ENCODE measurements around the gene IFFO2.

IFFO2 gene

GRCh38 chr1:18970762-18971161 is 14.3 kb upstream of the IFFO2 start:
- DNase-seq: no peak

DNA sequence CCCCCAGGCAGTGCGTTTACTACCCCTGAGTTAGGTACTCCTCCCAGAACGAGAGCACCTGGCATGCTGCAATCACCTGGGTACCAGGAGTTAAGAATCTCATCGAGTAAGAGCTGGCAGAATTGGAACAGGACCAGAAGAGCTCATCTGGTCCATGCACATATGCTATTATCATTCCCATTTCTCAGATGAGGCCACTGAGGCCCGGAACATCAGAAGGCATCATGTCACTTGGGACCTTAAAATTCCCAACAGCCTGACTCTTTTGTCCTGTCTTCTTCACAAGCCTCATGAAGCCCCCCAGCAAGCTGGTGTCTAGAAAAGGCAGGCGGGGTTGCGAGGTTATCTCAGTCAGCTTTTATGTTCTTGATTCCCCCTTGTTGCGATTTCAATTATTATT is 13.9 kb upstream of the IFFO2 start:
- DNase-seq: no peak

GRCh38 chr1:18967066-18967690 is 10.7 kb upstream of the IFFO2 start:
- no peak for DNase-seq

DNA sequence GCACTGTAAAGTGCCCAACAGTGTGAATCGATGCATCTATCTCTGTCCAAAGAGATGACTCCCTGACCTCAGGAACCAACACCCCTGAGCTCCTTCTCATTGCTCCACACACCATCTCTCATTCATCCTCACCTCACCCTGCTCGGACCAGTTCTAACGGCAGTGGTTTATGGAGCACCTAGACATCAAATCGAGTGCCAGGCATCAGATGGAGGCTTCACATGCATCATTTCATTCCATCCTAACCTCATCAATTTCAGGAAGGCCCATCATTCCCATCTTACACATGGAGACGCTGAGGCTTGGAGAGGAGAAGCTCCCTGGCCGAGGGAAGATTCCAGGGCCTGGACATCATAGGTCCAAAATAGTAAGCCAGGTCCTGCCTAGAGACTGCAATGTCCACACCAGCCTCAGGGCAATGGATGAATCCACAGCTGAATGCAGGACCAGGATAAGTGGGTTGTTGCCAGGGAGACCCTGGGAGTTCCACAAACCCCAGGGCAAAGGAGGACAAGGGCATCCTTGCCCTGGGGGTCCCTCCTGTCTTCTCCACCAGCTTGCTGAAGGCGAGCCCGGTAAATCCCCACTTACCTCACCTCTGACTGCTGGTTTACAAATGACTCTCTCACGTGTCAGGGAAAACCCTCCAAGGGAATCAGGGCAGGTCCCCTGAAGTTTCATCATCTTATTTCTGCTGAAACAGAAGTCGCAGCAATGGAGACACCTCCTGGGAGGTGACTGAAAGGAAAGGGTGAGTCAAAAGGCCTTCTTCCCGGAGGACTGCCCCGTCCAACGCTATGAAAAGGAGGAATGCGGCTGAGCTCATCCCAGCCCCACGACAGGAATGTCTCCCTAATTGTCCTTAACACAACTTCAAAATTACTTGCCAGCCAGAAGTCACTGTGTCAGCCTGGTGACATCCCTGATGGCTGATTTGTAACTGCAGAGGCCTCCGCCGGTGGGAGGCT is 9.0 kb upstream of the IFFO2 start:
- no peak for DNase-seq

GRCh38 chr1:18963968-18964367 is 7.5 kb upstream of the IFFO2 start:
- no peak for DNase-seq

- DNase-seq: no peak
Measured at GRCh38 chr1:18962855-18963737, 6.6 kb upstream of the IFFO2 start.

DNA sequence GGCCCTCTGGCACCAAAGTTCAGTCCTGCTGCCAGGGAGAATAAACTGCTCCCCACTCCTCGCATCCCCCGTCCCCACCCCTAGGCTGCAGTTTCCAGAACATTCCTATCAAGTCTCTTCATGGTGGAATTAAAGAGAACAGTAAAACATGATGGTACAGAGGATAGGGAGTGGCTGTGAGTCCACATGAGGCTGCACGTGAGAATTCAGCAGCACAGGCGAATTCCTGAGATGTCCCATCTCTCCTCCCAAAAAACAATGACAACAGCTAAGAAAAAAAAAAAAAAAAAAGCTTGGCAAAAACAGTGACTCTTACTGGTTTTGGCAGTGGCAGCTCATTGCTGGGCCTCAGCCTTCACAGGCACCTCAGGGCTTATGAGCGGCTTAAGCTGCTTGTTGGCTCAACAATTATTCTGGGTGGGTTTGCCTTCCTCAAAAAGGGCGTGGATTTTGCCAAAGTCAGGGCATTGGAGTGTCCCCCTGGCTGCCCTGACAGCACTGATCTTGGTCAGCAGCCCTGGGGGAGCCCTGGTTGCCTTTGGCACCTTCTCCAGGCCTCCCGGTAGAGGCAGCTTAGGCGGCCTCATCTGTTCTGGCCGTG is 5.7 kb upstream of the IFFO2 start:
- no peak for DNase-seq

- DNase-seq: no peak
Measured at GRCh38 chr1:18960821-18961220, 4.3 kb upstream of the IFFO2 start.

DNA sequence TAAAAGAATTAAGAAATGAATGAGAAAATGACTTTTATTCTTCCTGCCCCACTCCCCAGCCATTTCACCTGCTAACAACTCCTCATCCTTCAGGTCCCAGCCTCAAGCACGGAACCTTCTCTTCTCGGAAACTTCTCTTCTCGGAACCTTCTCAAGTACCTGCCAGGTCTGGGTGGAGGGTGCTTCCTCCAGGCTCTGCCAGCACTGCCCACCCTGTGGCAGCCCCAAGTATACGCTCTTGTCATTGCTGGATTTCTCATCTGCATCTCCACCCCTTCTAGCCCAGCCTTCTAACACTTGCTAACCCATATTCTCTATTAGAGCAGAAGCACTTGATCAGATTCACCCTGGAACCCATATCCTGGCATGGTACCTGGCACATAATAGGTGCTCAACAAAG is 3.9 kb upstream of the IFFO2 start:
- no peak for DNase-seq

DNA sequence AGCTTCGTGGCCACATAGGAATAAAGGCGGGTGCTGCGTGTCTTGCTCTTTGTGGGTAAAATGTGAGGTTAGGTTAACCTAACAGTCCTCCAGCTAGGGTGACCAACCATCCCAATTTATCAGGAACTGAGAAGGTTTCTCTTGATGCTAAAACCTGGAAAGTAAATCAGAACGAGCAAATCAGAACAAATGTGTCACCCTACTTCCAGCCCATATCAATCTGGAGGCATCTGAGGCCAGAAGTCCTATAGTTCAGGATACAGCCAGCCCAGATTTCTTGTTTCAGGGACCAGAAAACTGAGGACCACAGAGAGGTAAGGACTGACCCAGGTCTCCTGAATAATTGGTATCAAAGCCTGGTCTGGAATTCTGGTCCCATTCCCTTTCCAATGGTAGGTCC is 3.1 kb upstream of the IFFO2 start:
- DNase-seq: no peak

DNA sequence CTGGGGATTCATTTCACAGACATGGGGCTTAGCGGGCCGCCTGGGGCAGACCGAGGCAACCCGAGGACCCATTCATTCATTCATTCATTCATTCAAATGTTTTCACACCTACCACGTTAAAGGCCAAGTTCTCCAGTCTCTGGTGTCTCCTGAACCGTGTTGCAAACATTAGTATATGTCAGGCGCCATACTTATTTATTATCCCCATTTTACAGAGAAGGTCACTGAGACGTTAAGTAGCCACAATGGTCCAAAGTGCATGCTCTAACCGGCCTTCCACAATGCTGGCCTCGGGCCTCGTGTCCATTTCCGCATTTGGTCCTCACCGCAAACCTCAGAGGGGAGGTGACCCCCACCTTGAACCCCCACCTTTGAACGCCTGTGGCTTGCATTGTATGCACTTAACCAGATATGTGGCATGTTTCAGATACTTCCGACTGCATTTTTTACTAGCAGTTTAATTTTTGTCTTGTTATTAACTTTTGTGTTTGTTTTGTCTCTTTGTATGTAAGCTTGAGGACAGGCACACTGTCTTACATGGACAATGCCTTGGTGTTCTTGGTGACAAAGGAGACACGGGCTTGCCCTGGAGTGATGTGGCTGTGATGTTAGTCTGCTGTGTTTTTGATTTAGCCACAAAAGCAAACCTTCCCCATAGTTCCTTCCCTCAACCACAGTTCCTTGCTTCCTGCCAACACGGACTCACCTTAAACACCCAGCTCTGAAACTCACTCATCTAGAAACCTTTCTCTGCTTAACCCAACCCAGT is 1.2 kb upstream of the IFFO2 start:
- no peak for DNase-seq

DNA sequence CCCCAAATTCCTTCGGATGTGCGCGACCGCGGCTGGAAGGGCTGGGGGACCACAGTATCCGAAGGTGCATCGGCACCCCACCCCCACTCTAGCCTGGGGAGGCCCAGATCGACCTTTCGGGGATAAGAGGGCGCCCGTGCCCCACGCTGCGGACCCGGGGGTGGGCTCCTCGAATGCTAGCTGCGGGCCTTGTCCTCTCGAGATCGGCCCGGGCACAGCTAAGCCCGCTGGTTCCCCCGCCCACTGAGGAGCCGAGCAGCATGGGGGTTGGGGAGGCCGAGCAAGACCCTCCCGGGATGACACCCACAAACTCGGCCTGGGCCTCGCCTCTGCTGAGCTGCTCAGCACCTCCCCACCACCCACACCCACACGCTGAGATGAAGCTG is 653 bp upstream of the IFFO2 start:
- DNase-seq: no peak

GRCh38 chr1:18955441-18956192 is 859 bp downstream of the IFFO2 start:
- peak; percentile 51 for DNase-seq

DNA sequence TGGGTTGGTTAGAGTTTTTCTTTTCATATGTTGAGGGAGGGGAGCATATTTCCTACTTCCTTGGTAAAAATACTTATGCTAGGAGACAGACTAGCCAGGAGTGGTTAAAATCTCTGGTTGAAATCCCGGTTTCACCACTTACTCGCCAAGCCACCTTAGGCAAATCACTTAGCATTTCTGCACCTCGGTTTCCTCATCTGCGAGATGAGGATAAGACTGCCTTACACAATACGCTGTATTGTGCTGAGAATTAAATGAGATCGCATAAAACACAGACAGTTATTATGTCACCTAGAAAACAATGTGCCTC is 1.4 kb downstream of the IFFO2 start:
- no peak for DNase-seq

DNA sequence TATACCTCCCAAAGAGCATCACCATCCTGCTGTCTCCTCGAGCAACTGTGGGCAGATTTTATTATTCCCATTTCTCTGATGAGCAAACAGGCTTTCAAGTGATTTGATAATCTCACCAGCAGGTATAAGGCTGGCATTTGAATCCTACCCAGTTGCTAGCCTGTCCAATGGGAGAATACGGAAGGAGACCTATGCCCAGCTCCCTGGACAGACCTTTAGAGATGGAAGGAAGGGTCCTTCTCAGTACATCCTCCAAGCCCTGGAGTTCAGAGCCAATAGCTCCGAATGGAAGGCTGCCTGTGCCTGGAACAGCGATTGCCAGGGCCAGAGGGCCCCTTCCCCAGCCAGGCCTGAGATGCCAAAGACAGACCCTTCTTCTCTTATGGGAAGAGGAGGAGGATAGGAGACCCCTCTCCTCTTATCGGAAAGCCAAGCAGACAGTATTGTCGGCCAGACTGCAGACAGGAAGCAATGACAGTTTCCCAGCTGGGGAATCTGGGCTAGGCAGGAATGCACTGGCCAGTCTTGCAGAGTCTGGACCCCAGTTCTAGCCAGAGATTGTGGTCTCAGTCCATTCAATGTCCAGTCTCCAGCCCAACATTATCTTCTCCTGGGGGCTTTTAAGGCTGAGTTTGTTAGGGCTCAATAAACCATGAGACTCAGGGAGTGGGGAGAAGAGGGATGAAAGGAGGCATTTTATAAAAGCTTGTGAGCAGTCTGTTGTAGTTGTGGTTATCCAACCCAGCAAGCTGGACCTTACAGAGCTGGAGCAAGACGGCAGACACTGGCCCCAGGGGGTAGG is 2.0 kb downstream of the IFFO2 start:
- no peak for DNase-seq

DNA sequence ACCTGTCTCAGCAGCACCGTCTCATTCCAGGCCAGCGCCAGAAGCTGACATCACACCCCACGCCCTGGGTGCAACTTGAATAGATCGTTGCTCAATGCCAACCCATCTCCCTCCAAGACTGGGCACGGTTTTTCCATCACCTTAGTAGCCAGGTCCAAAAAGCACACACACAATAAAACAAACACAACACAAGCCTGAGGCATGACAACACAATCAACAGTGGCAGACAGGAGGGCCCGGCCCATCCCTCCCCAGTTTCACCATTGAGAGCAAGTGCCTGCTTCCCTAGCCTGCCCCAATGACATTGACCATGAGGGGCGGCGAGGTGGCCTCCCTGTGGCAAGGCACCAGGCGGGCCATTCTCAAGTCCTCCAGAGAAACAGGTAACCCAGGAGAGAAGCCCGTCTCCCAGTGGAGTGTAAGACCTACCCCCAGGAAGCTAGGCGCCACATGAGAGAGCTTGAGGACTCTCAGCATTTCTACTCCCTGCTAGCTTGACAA is 2.7 kb downstream of the IFFO2 start:
- DNase-seq: no peak

- peak; percentile 52 for DNase-seq
Measured at GRCh38 chr1:18951818-18952391, 4.6 kb downstream of the IFFO2 start.

DNA sequence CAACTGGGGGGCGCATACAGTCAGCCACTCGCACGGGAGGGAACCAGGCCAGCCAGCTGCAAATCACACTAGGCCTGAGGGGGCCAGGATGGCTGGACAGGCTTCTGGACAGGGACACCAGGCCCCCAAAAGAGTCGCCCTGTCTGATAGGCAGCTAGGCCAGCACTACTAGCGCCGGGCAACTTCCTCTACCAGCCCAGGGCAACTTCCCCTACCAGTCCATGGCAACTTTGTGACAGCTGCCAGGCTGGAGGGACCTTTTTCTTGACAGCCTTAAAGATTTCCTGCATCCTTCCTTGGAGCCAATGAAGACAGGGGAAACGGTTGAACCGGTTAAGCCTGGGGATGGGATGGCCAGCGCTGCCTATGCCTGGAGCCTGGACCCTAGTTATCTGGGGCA is 5.1 kb downstream of the IFFO2 start:
- no peak for DNase-seq

GRCh38 chr1:18950401-18951026 is 6.0 kb downstream of the IFFO2 start:
- DNase-seq: no peak

All from activated T-cell treated with anti-CD3 and anti-CD28 coated beads for 4 hours (primary cell).